SK-N-SH treated with all-trans-retinoic acid at 6 μM for 48 hours (cell line): Measurements from ENCODE around the gene MYH6.
"Not testable (repeated sequence)": the region's sequence is repeated elsewhere in the genome, so short reads cannot be mapped to it uniquely, and the experiment has no call there.

Experiments used
- ATAC-seq: fragments of 200-7000 bp; cut with Tn5 transposase; 3 replicates; pipeline ENCODE4 v1.9.1; 2020; ENCODE audit warnings: mild to moderate bottlenecking, moderate library complexity
- ARNTL ChIP-seq: fragments of 450-650 bp; formaldehyde crosslinking; IDR thresholded peaks from 2 replicates; pipeline ENCODE4 v1.5.0; 2020; ENCODE audit warnings: low read depth, mild to moderate bottlenecking, moderate library complexity, borderline replicate concordance
- BACH2 ChIP-seq: fragments of 250-450 bp; sonication (Bioruptor Pico); IDR thresholded peaks from 2 replicates; pipeline ENCODE4 v1.9.0; 2021; ENCODE audit warnings: mild to moderate bottlenecking, borderline replicate concordance
- CREB5 ChIP-seq: fragments of 250-450 bp; sonication (Bioruptor Pico); IDR thresholded peaks from 2 replicates; pipeline ENCODE4 v1.5.1; 2020; ENCODE audit warnings: low read depth, mild to moderate bottlenecking, moderate library complexity
- CSDC2 ChIP-seq: fragments of 250-450 bp; sonication (Bioruptor Pico); IDR thresholded peaks from 2 replicates; pipeline ENCODE4 v1.5.0; 2020; ENCODE audit warnings: mild to moderate bottlenecking, moderate library complexity
- CSRNP3 ChIP-seq: fragments of 250-450 bp; sonication (Bioruptor Pico); IDR thresholded peaks from 2 replicates; pipeline ENCODE4 v1.5.1; 2021; ENCODE audit warnings: mild to moderate bottlenecking, moderate library complexity
- GLIS3 ChIP-seq: fragments of 250-450 bp; sonication (Bioruptor Pico); IDR thresholded peaks from 2 replicates; pipeline ENCODE4 v1.5.0; 2020; ENCODE audit warnings: mild to moderate bottlenecking, moderate library complexity
- ISL1 ChIP-seq: fragments of 250-450 bp; sonication (Bioruptor Pico); IDR thresholded peaks from 2 replicates; pipeline ENCODE4 v2.1.2; 2022; ENCODE audit warnings: mild to moderate bottlenecking, moderate library complexity
- OSR1 ChIP-seq: fragments of 250-450 bp; sonication (Bioruptor Pico); IDR thresholded peaks from 2 replicates; pipeline ENCODE4 v1.8.0; 2022; ENCODE audit warnings: moderate library complexity, mild to moderate bottlenecking, inconsistent platforms
- POU6F1 ChIP-seq: fragments of 250-450 bp; sonication (Bioruptor Pico); IDR thresholded peaks from 2 replicates; pipeline ENCODE4 v1.8.0; 2021; ENCODE audit warnings: low read depth, mild to moderate bottlenecking, moderate library complexity, borderline replicate concordance
- PPARA ChIP-seq: fragments of 250-450 bp; sonication (Bioruptor Pico); IDR thresholded peaks from 2 replicates; pipeline ENCODE4 v1.5.0; 2020; ENCODE audit warnings: mild to moderate bottlenecking, borderline replicate concordance
- RARB ChIP-seq: fragments of 250-450 bp; sonication (Bioruptor Pico); IDR thresholded peaks from 2 replicates; pipeline ENCODE4 v1.8.0; 2021; ENCODE audit warnings: mild to moderate bottlenecking, moderate library complexity
- SNAI2 ChIP-seq: fragments of 250-450 bp; sonication (Bioruptor Pico); IDR thresholded peaks from 2 replicates; pipeline ENCODE4 v1.5.0; 2020; ENCODE audit warnings: mild to moderate bottlenecking, moderate library complexity
- TCF4 ChIP-seq: fragments of 250-450 bp; sonication (Bioruptor Pico); IDR thresholded peaks from 2 replicates; pipeline ENCODE4 v1.8.0; 2021; ENCODE audit warnings: mild to moderate bottlenecking, moderate library complexity, borderline replicate concordance
- TOX ChIP-seq: fragments of 250-450 bp; sonication (Bioruptor Pico); IDR thresholded peaks from 2 replicates; pipeline ENCODE4 v1.8.0; 2021; ENCODE audit warnings: mild to moderate bottlenecking, moderate library complexity, borderline replicate concordance
- ZC3H10 ChIP-seq: fragments of 250-450 bp; sonication (Bioruptor Pico); IDR thresholded peaks from 2 replicates; pipeline ENCODE4 v1.5.1; 2021; ENCODE audit warnings: mild to moderate bottlenecking, moderate library complexity
- ZFP3 ChIP-seq: fragments of 250-450 bp; sonication (Bioruptor Pico); IDR thresholded peaks from 2 replicates; pipeline ENCODE4 v1.5.0; 2020; ENCODE audit warnings: mild to moderate bottlenecking, moderate library complexity
- ZFP30 ChIP-seq: fragments of 450-650 bp; formaldehyde crosslinking; IDR thresholded peaks from 2 replicates; pipeline ENCODE4 v1.5.0; 2022; ENCODE audit warnings: mild to moderate bottlenecking, moderate library complexity
- ZNF565 ChIP-seq: fragments of 450-650 bp; formaldehyde crosslinking; conservative IDR thresholded peaks from 2 replicates; pipeline ENCODE4 v1.5.0; 2020; ENCODE audit warnings: low read depth, mild to moderate bottlenecking, moderate library complexity
- ZNF70 ChIP-seq: fragments of 450-650 bp; formaldehyde crosslinking; IDR thresholded peaks from 2 replicates; pipeline ENCODE4 v1.5.0; 2020; ENCODE audit warnings: mild to moderate bottlenecking, moderate library complexity
- ZNF8 ChIP-seq: fragments of 450-650 bp; formaldehyde crosslinking; IDR thresholded peaks from 2 replicates; pipeline ENCODE4 v1.5.0; 2020; ENCODE audit warnings: mild to moderate bottlenecking, moderate library complexity
- TF ChIP-seq, protein P1 (sequence below): fragments of 250-450 bp; sonication (Bioruptor Pico); IDR thresholded peaks from 2 replicates; pipeline ENCODE4 v1.5.0; 2020; ENCODE audit warnings: mild to moderate bottlenecking, moderate library complexity
- TF ChIP-seq, protein P2 (sequence below): fragments of 250-450 bp; sonication (Bioruptor Pico); IDR thresholded peaks from 2 replicates; pipeline ENCODE4 v1.8.0; 2020; ENCODE audit warnings: mild to moderate bottlenecking, moderate library complexity, borderline replicate concordance

Gene MYH6

DNA sequence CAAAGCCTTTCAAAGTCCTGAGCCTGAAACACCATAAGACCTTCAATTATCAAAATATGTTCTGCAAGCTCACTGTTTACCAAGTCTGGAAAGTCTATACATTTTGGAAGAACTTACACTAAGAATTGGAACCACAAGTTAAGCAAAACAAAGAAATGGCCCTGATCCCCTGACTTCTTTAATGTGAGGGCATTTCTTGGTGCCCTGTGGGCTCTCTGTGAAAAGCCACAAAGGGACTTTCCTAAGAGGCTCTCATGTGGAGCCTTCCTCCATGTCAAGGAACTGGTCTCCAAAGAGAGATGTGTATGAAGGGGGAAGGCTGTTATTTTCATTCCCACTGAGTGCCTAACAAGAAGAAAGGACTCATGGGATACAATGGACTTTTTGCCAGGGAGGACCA lies 13.5 kb upstream of the MYH6 start:
- no peak for ATAC-seq
- TF ChIP-seq TOX (CRISPR knock-in tag) (no peak), CSDC2 (CRISPR knock-in tag) (no peak), ZFP30 (no peak), ZFP3 (CRISPR knock-in tag) (no peak), CSRNP3 (no peak), ZNF8 (CRISPR knock-in tag) (no peak), ZNF565 (no peak), TCF4 (no peak), ARNTL (no peak), POU6F1 (CRISPR knock-in tag) (no peak)
- TF ChIP-seq, protein P1, sequence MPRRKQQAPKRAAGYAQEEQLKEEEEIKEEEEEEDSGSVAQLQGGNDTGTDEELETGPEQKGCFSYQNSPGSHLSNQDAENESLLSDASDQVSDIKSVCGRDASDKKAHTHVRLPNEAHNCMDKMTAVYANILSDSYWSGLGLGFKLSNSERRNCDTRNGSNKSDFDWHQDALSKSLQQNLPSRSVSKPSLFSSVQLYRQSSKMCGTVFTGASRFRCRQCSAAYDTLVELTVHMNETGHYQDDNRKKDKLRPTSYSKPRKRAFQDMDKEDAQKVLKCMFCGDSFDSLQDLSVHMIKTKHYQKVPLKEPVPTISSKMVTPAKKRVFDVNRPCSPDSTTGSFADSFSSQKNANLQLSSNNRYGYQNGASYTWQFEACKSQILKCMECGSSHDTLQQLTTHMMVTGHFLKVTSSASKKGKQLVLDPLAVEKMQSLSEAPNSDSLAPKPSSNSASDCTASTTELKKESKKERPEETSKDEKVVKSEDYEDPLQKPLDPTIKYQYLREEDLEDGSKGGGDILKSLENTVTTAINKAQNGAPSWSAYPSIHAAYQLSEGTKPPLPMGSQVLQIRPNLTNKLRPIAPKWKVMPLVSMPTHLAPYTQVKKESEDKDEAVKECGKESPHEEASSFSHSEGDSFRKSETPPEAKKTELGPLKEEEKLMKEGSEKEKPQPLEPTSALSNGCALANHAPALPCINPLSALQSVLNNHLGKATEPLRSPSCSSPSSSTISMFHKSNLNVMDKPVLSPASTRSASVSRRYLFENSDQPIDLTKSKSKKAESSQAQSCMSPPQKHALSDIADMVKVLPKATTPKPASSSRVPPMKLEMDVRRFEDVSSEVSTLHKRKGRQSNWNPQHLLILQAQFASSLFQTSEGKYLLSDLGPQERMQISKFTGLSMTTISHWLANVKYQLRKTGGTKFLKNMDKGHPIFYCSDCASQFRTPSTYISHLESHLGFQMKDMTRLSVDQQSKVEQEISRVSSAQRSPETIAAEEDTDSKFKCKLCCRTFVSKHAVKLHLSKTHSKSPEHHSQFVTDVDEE (CRISPR knock-in tag), result no peak
- TF ChIP-seq, protein P2, sequence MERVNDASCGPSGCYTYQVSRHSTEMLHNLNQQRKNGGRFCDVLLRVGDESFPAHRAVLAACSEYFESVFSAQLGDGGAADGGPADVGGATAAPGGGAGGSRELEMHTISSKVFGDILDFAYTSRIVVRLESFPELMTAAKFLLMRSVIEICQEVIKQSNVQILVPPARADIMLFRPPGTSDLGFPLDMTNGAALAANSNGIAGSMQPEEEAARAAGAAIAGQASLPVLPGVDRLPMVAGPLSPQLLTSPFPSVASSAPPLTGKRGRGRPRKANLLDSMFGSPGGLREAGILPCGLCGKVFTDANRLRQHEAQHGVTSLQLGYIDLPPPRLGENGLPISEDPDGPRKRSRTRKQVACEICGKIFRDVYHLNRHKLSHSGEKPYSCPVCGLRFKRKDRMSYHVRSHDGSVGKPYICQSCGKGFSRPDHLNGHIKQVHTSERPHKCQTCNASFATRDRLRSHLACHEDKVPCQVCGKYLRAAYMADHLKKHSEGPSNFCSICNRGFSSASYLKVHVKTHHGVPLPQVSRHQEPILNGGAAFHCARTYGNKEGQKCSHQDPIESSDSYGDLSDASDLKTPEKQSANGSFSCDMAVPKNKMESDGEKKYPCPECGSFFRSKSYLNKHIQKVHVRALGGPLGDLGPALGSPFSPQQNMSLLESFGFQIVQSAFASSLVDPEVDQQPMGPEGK (CRISPR knock-in tag), result no peak

DNA sequence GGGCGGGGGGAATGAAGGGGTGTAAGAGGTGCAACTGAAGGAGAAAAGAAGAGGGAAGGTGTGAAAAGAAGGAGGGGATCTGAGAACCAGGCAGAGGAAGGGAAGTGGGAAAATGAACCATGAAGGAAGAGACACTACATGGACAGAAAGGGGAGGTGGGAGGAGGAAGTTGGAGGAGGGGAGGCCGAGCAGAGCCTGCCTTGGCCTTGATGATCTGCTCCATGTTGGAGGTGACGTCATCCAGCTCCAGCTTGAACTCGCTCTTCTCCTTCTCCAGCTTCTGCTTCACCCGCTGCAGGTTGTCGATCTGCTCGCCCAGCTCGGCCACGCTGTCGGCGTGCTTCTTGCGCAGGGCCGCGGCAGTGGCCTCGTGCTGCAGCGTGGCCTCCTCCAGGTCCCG lies 11.6 kb upstream of the MYH6 start:
- ATAC-seq, result not testable (repeated sequence)

DNA sequence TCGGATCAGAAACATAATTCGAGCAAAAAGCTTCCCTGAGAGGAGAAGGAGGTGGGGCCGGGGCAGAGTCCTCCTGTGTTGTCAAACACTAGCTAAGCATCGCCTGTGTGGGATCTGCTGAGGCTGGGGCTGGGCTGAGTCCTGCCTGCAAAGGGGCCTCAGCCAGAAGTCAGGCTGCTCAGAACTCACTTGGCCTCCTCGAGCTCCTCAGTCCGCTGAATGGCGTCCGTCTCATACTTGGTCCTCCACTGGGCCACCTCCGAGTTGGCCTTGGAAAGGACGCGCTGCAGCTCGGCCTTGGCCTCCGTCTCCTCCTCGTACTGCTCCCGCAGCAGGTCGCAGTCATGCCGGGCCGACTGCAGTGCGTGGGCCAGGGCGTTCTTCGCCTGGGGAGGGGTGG lies 9.9 kb upstream of the MYH6 start:
- TF ChIP-seq ARNTL, result no peak
- TF ChIP-seq ZNF70 (CRISPR knock-in tag), result no peak
- no peak for TF ChIP-seq ZFP3 (CRISPR knock-in tag)
- TF ChIP-seq ZNF565, result no peak
- no peak for TF ChIP-seq RARB (CRISPR knock-in tag)
- no peak for TF ChIP-seq ISL1 (CRISPR knock-in tag)
- TF ChIP-seq GLIS3, result no peak
- no peak for TF ChIP-seq CREB5 (CRISPR knock-in tag)
- no peak for TF ChIP-seq ZNF8 (CRISPR knock-in tag)
- TF ChIP-seq TOX (CRISPR knock-in tag), result no peak
- TF ChIP-seq ZFP30, result no peak
- no peak for TF ChIP-seq SNAI2 (CRISPR knock-in tag)
- TF ChIP-seq OSR1 (CRISPR knock-in tag), result no peak
- no peak for TF ChIP-seq ZC3H10
- no peak for TF ChIP-seq CSDC2 (CRISPR knock-in tag)
- TF ChIP-seq PPARA, result no peak
- TF ChIP-seq, protein P1 (CRISPR knock-in tag), result no peak
- TF ChIP-seq, protein P2 (CRISPR knock-in tag), result no peak
- TF ChIP-seq POU6F1 (CRISPR knock-in tag), result no peak
- no peak for TF ChIP-seq BACH2 (CRISPR knock-in tag)
- TF ChIP-seq, all 23 proteins: peak for 0
- no peak for ATAC-seq

DNA sequence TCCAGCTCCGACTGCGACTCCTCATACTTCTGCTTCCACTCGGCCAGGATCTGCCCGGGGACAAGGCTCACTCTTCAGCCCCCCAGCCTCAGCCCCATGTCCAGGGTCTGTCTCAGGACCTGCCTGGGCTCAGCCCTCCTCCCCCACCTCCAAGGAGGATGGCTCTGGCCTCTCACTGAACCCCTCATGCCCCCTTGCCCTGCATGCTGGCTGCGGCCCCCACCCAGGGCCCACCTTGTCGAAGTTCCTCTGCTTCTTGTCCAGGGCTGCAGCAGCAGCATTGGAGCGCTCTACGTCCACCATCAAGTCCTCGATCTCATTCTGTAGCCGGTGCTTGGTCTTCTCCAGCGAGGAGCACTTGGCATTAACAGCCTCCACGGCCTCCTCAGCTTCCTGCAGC lies 9.2 kb upstream of the MYH6 start:
- not testable (repeated sequence) for ATAC-seq
